Stimulated activated naive CD4-positive, alpha-beta T cell treated with Interleukin-2 at 50 U/mL for 16 hours (primary cell): ENCODE results near the gene KDM5A.

Source experiments
- DNase-seq: peaks from one replicate; lab custom pipeline; 2025; lab: John Stamatoyannopoulos, UW

KDM5A gene

DNA sequence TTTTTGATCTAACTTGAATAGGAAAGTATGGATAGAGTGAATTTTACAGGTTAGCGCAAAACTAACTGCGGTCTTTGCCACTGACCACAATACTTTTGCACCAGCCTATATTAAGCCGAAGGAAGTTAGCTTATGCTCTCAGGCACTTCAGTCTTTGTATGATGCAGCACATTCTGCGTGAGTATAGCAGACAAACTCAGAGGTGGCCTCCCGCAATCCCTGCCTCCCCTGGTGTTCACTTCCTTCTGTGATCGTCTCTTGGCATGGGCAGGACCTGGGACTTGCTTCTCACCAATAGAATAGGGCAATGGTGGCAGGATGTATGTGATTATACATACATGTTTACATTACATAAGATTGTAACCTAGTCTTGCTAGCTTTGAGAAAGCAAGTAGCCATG, 116.2 kb downstream of the KDM5A start:
- no peak for DNase-seq

DNA sequence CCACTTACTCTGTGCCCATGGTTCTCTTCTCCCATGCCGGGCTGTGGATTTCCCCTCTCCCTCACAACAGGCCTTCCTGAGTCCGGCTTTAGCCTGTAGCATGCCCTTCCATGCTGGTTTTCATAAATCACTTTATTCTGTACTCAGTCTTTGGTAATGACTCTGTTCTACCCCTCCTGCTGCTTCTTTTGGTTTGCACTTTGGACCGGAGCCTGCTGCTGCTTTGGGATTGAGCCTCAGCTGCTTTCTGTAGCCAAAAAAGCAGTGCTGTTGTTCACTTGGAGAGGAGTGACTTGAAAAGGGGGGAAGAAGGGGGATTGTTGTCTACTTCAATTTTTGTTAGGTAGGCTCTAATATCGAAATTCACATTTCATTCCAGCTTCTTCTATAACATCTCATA, 118.0 kb downstream of the KDM5A start:
- no peak for DNase-seq

DNA sequence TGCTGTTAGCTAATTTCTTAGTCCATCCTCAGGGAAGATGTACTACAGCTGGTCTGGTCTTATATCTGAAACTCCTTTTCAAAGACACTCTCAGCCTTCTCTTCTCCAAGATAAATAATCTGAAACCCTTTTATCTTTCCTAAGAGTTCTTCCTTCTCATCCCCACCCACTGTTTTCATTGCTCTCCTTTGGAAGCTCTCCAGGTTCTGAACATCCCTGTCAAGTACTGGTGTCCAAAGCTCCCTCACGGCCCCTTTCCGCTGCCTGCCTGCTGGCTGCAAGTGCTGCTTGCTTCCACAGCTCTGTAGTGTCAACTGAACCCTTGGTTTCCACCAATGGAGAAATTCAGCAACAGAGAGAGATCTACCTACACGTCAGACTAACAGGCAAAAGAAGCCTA, 119.9 kb downstream of the KDM5A start:
- no peak for DNase-seq

DNA sequence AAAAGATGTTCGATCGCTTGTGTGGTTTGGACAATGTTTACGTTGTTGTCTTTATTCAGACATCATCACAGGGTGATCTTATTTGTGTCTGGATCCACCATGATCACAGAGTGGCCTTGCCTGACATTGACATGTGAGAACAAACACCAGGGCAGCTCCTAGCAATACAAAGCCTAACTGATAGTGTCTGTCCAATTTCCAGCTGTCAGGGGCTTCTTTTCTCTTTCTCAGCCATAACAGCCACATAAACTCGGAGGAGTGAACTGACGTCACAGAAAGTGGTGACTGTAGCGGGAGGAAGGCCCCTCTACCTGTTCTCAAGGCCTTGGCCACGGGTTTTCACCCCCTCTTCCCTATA, 120.7 kb downstream of the KDM5A start:
- DNase-seq = no peak

DNA sequence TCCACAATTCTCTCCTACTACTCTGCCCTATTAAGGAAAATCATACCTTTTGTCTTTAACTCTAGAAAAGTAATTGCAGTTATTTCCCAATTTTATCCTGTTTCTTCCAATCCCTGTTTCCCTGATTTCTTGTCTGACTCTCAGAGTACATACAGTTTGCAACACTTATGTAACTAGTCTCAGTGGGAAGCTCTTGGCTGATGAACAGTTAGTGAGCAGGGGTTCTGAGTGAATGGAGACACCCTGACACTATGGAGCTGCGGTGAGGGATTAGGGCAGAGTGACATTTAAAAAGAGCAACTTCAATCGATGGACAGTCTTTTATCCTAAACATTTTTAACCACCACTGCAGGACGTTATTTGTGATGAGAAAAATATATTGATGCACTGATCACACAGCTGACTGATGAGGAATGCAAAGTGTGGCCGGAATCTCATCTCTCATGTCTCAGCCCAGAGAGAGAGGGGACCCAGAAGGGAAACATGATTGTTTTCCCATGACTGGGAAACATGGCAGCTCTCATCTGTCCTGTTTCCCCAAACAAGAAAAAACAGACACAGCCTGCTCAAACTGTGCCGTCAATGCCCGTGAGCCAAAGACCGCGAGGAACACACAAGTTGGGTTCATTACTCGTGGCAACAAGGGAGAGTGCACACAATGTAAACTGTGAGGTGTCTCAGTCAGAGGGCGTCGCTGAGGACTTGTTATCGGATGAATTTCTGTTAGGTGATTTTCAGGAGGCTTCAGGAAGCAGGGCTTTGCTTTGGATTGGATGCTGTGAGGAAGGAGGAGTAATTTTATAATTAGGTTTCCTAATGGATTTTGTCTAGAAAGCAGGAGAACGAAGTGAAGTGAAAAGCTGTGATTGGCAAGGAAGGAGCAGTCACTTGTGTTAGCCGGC, 121.3 kb downstream of the KDM5A start:
- DNase-seq = no peak

DNA sequence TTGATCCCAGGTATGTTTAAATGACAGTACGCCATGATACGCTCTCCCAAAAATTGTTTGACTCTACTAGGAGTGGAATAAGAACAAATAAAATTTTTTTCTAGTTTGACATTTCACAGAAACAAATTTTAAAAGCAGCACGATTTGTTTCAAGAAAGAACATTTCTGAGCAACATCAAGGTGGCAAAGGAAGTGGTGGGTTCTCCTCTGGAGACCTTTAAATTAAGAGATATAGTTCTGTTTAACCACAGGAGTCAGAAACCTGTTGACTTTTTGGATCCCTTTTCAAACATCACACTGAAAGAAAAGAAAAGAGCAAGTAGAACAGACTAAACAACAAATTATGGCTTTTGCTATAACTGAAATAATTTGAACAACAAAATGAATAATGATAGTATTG, 124.0 kb downstream of the KDM5A start:
- no peak for DNase-seq

DNA sequence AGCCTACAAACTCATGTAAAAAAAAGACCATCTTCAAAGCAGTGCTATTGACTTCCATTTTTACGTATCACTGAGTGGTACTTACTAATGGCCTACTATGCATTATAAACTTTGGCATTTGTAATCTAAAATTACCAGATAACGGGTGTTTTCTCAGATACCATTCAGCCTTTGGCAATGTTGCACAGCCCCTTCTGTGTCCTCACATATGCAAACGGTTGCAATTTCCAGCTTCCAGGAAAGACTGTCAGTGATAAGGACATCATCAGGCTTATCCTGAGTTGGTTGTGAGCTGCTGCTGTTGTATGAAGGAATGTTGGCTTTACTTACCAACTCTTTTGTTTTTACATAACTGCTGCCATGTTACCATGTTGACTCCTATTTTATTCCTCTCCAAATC, 124.9 kb downstream of the KDM5A start:
- DNase-seq = no peak

DNA sequence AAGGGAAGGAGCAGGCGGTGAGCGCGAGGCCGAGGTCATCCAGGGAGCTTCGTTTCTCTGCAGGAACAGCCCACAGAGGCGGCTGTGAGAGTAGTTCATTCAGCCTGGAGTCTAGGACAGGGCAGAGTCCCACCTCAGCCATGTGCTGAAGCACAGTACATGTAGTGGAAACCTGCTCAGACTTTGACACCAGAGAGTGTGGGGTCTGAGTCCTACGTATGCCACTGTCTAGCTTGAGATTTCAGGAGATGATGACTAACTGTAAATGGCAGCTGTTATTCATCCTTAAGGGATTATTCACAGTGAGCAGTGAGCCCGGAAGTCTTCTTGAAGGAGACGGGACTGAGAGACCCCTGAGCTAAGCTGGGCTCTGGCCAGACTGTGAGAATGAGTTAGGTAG, 125.5 kb downstream of the KDM5A start:
- no peak for DNase-seq

DNA sequence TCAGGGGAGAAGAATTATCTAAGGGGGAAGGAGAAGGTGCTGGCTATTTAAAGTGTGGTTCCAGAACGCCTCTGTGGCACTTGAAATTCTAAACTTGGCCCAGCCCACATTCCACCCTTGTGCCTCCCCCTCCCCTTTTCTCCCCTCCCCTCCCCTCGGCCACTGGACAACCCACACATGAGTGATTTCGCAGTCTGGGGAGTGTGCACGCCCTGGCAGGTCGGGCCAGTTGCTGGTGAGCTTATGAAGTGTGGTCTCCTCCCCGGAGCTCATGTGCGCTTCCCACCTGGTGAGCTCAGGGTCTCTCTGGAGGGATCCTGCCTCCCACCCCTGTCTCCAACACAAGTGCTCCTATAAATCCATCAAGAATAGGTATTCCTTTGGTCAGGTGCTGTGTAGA, 126.3 kb downstream of the KDM5A start, which contains the start of gene SLC6A13:
Gene SLC6A13 (minus strand): TSS at position 20 of the 400 bp plus-strand sequence. CDS start 2,784 bp downstream, outside the sequence.
- no peak for DNase-seq

DNA sequence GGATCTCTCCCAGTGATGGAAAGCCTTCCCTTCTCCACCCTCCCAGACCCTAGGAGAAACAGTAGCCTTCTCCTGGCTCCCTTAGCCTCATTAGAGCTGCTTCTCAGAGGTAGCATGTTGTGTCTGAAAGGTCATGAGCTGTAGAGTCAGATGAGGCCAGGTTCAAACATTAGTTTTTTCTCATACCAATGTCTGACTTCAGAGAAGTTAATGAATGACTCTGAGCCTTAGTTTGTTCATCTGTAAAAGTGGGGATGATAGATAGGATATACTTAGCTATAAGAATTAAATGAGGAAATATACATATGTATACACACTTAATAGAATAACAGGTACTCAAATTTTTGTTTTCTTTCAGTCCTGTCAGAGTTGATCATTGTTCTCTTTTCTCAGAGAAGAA, 127.0 kb downstream of the KDM5A start:
- no peak for DNase-seq

DNA sequence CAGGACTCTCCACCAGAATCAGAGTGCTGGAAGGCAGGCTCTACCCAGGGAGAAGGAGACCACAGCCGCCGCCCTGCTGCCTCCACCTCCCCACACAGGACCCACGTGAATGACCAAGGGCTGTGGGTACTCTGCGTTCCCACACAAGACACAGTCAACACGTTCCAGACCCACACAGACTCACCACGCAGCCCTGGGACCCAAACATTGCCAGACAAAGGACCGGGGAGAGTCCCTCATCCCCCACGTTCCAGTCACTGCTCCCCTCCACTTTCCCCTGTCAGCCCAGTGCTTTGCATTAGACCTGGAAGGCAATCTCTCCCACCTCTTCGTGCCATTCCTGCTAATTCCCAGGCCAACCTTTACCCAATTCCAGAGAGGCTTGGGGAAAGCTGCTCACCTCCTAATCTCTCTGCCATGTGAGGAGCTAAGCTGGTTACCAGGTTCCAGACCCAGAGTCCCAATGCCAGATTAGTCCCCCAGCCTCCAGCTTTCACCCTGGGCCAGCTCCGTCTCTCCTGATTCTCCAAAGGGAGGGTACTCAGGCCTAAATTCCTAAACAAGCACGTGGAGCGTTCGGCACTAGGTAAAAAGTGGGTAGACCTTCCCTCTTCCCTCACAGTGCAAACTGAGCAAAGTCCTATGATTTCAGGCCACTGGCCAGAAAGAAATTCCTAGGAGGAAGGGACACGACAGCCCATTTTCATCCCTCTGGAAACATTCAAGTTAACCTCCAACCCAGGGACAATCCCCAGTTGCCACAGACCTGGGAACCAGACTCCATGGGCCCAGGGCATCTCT, 131.4 kb downstream of the KDM5A start:
- no peak for DNase-seq

DNA sequence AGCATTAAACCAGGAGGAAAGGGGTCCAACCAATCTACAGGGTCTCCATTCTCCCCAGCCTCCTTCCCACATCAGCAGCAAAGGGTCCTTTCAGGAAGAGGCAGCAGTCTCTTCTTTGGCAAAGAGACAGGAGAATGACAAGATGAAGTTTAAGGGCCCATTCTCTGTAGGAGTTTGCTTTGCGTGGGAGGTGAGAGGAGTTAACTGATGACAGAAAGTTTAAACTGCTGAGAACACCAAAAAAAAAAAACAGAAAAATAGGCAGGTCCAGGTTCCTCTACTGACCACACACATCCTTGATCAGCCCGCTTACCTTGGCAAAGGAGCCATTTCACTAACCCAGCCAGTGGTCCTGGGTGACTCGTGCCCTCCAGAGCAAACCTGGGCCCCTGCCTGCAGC, 132.2 kb downstream of the KDM5A start:
- DNase-seq = no peak

DNA sequence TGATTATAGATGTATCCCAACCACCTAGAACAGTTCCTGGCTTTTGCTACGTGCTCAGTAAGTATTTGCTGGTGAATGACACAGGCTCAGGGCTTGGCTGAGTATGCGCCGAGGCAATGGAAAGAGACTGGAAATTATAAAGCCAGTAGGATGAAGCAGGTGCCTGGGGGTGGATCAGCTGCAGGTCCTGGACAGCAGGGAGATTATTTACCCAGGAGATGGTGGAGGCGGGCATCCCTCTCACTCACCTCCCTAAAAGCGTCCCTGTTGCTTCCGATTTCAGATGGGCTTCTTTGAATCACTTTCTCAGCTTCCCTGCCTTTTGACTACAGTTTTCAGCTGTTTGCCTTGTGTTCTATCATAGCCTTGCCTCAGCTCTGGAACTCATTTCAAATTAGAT, 132.9 kb downstream of the KDM5A start:
- DNase-seq = no peak

DNA sequence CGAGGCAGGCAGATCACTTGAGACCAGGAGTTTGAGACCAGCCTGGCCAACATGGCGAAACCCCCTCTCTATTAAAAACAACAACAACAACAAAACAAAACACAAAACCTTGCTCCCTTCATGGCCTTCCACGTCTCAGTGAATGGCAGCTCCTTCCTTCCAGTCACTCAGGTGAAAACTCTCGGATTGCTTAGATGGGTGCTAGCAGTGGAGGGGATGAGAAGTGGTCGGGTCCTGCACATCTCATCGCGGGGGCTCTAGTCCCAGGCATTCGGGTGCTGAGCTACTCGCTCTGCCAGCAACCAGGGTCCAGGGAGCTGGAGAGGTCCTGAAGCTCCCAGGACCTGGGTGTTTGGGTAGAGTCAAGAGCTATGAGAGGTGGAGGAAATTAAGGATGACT, 134.2 kb downstream of the KDM5A start:
- no peak for DNase-seq

DNA sequence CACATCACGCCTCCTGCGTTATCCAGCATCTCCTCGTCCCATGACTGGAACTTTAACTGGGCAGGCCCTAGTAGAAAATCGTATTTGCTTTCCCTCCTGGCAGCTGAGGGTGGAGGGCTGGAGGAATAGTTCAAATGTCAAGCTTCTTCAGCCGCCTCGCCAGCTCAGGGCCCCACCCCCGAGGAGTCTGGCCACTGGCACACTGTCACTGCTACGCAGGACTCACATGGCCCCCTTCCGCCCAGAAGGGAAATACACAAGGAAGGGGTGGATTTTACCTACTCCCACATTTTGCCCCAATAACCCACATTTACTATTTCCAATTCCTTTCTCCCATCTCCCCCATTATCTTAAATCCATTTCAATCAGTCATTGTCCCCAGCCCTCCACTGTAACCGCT, 135.1 kb downstream of the KDM5A start:
- no peak for DNase-seq

DNA sequence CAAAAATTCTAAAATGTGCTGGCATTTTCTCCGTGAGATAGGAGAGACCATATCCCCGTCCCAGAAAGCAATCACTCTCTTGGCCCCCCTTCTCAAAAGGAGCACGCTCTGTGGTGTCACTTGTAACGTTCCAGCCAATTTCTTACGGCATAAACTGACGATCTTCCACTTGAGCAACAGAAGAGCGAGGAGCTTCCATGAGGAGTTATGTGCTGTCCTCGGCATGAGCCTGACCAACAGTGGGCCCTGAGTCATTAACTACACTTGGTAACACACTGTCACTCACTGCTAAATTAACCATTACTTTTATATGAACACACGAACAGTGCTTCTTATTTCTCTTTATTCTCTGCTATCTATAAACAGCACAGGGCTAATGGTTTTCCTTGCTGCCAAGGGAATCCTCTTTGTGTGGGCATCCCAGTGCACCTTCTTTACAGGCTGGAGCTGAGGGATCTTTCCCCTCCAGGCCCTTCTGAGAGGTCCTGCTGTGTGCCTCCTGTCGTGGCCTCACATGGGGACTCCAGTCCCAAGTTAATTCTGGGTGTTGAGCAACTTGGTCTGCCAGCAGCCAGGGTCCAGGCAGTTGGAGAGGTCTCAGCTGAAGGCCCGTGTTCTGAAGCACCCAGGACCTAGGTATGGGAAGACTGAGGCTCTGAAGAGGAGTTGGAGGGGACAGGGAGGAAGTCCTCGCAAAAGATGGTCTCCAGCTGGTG, 135.8 kb downstream of the KDM5A start:
- no peak for DNase-seq

DNA sequence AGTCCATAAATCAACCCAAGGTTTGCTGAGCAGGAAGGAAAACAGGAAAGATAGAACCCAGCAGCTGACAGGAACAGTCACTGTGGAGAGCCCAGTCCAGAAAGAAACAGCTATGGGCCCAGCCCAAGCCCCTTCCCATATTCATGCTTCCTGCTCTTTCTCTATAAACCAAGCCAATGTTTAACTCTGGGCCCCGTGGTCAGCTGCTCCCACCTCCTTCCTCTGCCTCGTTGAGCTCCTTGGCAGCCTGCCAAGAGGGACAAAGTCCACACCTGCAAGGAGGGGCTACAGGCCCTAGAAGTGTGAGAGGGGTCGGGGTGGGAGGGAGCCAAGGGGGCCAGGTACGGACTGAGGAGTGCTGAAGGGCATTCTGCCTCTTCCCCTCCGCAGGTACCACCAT, 136.5 kb downstream of the KDM5A start:
- DNase-seq = no peak

DNA sequence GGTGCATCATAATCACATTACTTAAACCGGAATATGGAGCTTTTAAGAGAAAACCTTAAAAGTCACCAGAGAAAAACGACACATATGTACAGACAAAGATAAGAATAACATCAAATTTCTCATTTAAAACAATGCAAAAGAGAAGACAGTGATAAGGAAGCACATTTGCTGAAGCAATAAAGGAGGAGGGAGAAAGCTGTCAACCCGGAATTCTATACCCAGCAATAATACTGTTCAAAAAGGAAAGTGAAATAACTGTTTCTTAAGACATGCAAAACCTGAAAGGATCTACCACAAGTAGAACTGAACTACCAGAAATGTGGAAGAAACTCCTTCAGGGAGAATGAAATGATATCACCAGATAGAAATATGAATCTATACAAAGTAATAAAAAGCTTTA, 141.8 kb downstream of the KDM5A start:
- DNase-seq = no peak

DNA sequence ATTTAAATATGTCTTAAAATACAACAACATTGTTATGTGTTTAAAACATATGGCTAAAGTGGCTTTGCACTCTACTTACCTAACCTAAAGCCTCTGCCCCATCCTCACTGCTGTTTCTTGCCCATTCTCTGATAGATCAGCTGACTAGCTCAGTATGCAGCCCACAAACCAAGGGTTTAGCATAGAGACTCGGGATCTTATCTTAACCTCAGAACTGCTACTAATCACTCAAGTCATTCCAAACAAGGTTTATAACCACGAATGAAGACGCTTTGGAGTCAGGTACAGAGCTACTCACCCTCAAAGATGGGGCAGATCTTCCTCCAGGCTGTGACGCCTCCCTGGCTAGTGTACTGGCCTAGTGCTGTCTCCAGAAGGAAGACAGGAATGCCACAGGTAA, 145.7 kb downstream of the KDM5A start:
- no peak for DNase-seq

DNA sequence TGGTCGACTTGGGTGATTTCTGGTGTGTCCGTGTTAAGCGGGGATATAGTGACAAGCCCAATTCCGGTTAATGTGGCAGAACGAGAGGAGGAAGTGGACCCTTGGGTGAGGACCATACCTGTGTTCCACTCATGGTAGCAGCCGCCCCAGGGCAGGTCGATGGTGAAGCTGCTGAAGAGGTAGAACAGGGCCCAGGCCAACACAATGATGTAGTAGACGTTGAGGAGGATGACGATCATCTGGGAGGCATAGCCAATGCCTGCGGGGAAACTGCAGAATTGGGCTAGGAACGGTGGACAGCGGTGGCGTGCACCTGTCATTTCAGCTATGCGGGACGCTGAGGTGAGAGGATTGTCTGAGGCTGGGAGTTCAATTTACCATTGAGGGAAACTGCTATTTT, 146.6 kb downstream of the KDM5A start:
- DNase-seq = no peak

DNA sequence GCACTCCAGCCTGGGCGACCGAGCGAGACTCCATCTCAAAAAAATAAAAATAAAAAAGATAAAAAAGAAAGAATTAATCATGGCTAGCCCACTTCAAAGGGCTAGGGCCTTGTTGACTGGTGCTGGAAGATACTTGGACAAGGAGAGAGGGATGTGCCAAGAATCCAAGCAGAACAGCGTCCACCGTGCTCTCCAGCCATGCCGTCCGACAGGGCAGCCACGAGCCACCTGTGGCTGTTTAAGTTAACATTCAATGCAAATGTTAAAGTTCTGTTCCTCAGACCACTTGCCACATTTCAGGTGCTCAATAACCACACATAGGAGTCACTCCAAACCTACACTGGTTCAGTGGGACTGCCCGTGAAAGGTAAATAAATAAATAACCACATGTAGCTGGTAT, 147.9 kb downstream of the KDM5A start:
- no peak for DNase-seq

DNA sequence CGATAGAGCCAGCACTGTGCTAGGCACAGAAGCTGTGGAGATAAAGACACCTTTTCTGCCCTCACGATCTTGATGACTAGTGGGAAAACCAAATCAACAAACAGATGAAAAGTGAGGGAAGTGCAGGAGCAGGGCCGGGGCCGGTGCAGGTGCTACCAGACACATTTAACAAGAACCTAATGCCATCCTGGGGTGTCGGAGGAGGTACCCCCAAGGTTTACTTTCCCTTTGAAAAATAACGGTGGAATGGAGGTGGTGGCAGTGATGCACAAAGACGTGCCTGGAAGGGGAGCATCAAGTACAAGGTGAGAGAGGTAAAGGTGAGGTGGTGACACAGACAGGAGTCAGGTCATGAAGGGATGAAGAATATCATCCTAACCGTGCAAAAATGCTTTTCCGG, 148.6 kb downstream of the KDM5A start:
- DNase-seq = no peak
